ENCODE data around the gene COA7.
A peak's percentile ranks its signal among the peaks of the same experiment; 100 is the strongest.

COA7 gene

GRCh38 chr1:52697795-52698674 lies at the start of gene COA7:
Gene COA7, minus strand, starts transcription at chr1:52698347. Its CDS starts 21 bp downstream, at chr1:52698326.
- CTCF ChIA-PET = interaction anchor here (1.3 to 1.5 kb wide), 2 partner anchors 11 to 26 kb away, joined by 4 to 7 read pairs; no protein-coding TSS in a partner anchor
- TF ChIP-seq CTCF (IDR thresholded peaks at IDR 0.05; ENCODE audit: control extremely low read depth, extremely low read depth, low read depth, missing control alignments) = no peak
- peak; percentile 81 for DNase-seq (ENCODE audit: extremely low spot score)
- POLR2A ChIA-PET = no interaction called here

DNA sequence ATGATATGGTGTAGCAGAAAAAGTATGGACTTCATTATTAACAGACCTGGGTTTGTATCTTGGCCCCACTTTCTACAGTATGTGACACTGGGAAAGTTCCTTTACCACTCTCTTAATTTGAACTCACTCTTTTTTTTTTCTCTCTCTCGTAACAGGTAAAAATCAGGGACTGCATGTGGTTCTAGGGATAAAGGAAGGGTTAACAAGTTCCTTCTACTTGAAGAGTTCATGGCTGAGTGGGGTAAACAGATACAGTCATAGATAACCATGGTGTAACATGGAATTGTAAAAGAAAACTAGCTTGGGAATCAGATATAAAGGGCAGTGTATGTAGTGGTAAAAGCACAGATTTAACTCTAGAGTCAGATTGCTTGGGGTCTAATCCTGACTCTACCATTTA lies 49.3 kb upstream of the COA7 start:
- DNase-seq (ENCODE audit: extremely low spot score) = no peak
- ChIA-PET CTCF (interaction anchor here (1.1 to 1.3 kb wide), 2 partner anchors 11 to 48 kb away, joined by 4 to 6 read pairs; no protein-coding TSS in a partner anchor), POLR2A (no interaction called here)
- TF ChIP-seq CTCF (IDR thresholded peaks at IDR 0.05; ENCODE audit: control extremely low read depth, extremely low read depth, low read depth, missing control alignments) = no peak

- TF ChIP-seq CTCF (IDR thresholded peaks at IDR 0.05; ENCODE audit: control extremely low read depth, extremely low read depth, low read depth, missing control alignments) = no peak
- DNase-seq (ENCODE audit: extremely low spot score) = no peak
- CTCF ChIA-PET = no interaction called here
- POLR2A ChIA-PET = no interaction called here
Observed at GRCh38 chr1:52746189-52746588, 48.0 kb upstream of the COA7 start.

GRCh38 chr1:52741259-52741658 lies 43.1 kb upstream of the COA7 start:
- ChIA-PET POLR2A (no interaction called here), CTCF (no interaction called here)
- no peak for DNase-seq (ENCODE audit: extremely low spot score)
- TF ChIP-seq CTCF (IDR thresholded peaks at IDR 0.05; ENCODE audit: control extremely low read depth, extremely low read depth, low read depth, missing control alignments) = no peak

GRCh38 chr1:52739699-52740467 lies 41.7 kb upstream of the COA7 start:
- ChIA-PET CTCF (interaction anchor here (1.0 to 2.0 kb wide), 7 partner anchors 9 to 182 kb away, joined by 3 to 9 read pairs (median 5); partner anchors contain the start of genes ECHDC2 and ZYG11B), POLR2A (interaction anchor here (0.6 to 0.7 kb wide), 2 partner anchors 15 to 31 kb away, joined by 9 to 10 read pairs; no protein-coding TSS in a partner anchor)
- TF ChIP-seq CTCF (IDR thresholded peaks at IDR 0.05; ENCODE audit: control extremely low read depth, extremely low read depth, low read depth, missing control alignments) = no peak
- no peak for DNase-seq (ENCODE audit: extremely low spot score)

GRCh38 chr1:52738893-52739292 lies 40.7 kb upstream of the COA7 start:
- ChIA-PET POLR2A (no interaction called here), CTCF (interaction anchor here (0.6 to 2.0 kb wide), 6 partner anchors 8 to 98 kb away, joined by 3 to 9 read pairs (median 6); partner anchors contain the start of gene ZYG11B)
- no peak for DNase-seq (ENCODE audit: extremely low spot score)
- no peak for TF ChIP-seq CTCF (IDR thresholded peaks at IDR 0.05; ENCODE audit: control extremely low read depth, extremely low read depth, low read depth, missing control alignments)
